Lung (tissue), 12 donors: ENCODE measurements around the gene SSNA1. TPM values are rescaled to one million over a fixed set of nuclear protein-coding genes. Genes with fewer than 3 reads are reported as not detected.
A peak's percentile ranks its signal among the peaks of the same experiment; 100 is the strongest.

Source experiments
- ATAC-seq: fragments of 200-7000 bp; cut with Tn5 transposase; one replicate; pipeline ENCODE4 v1.9.1; 2020; ENCODE audit warnings: moderate number of reproducible peaks; ENCODE audit not compliant: insufficient read depth, low FRiP score
- DNase-seq, 3 donors: peaks; one replicate each; pipeline ENCODE4 v3.0.0-alpha.2; 2013 to 2017
- H3K27ac ChIP-seq, 2 donors: one replicate each; pipeline ENCODE4 v1.5.1; 2013; ENCODE audit warnings: mild to moderate bottlenecking in 2 of 2, moderate library complexity in 2 of 2, control low read depth in 1 of 2, inconsistent platforms in 1 of 2, low read depth in 1 of 2, low read length in 1 of 2
- H3K27me3 ChIP-seq, 3 donors: one replicate each; pipeline ENCODE4 v1.5.1; 2013; ENCODE audit warnings: low read length in 2 of 3; ENCODE audit not compliant: control insufficient read depth in 3 of 3, insufficient read depth in 3 of 3
- H3K36me3 ChIP-seq, 4 donors: one replicate each; pipeline ENCODE4 v1.5.1; 2013; ENCODE audit warnings: low read length in 4 of 4, mild to moderate bottlenecking in 1 of 4, moderate library complexity in 1 of 4; ENCODE audit not compliant: control insufficient read depth in 4 of 4, insufficient read depth in 4 of 4
- H3K4me1 ChIP-seq, 5 donors: one replicate each; pipeline ENCODE4 v1.5.1; 2013; ENCODE audit warnings: low read length in 5 of 5, mild to moderate bottlenecking in 2 of 5, moderate library complexity in 1 of 5; ENCODE audit not compliant: control insufficient read depth in 5 of 5, insufficient read depth in 5 of 5
- H3K4me3 ChIP-seq: one replicate; pipeline ENCODE4 v1.5.1; 2013; ENCODE audit warnings: mild to moderate bottlenecking, control low read depth, moderate library complexity
- H3K9ac ChIP-seq, 2 donors: one replicate each; pipeline ENCODE4 v1.5.1; 2013; ENCODE audit warnings: low read length in 2 of 2, control low read depth in 1 of 2; ENCODE audit not compliant: insufficient read depth in 1 of 2
- H3K9me3 ChIP-seq, 4 donors: one replicate each; pipeline ENCODE4 v1.5.1; 2013; ENCODE audit warnings: low read length in 3 of 4, mild to moderate bottlenecking in 1 of 4, moderate library complexity in 1 of 4; ENCODE audit not compliant: control insufficient read depth in 4 of 4, insufficient read depth in 3 of 4
- WGBS, 2 donors: extraction: QIAGEN DNeasy Blood & Tissue Kit; methylation state at CpG; one replicate each; pipeline ENCODE4 v1.1.7; 2013; 5-methylcytosine and 5-hydroxymethylcytosine counted together
- polyA plus RNA-seq, 2 donors: library from polyadenylated mRNA; stranded (reverse); fragments of 200-250 nt; gene quantifications; one replicate each; pipeline ENCODE4 v1.2.1, GENCODE V29; 2013
- total RNA-seq, 2 donors: library from RNA; depleted of rRNA in 1 of 2; stranded (reverse); fragments of >200 nt in 1 of 2; gene quantifications; one replicate each; pipeline ENCODE4 v1.2.1, GENCODE V29; 2014 to 2021
- TF ChIP-seq, protein P1 (sequence below): IDR thresholded peaks from 2 replicates; pipeline ENCODE4 v1.5.1; 2012; ENCODE audit warnings: mild to moderate bottlenecking; ENCODE audit errors: control extremely low read depth, extremely low read depth
- donor health status: control.
- donor health status: control.
- donor health status: Bipolar disorder and iron deficiency.
- donor health status: healthy.
- donor health status: DM: yes; HTN: yes; CAD: no.

Gene SSNA1
- total and polyA plus RNA-seq, 4 donors, result 40.8 to 144 (median 101) TPM

DNA sequence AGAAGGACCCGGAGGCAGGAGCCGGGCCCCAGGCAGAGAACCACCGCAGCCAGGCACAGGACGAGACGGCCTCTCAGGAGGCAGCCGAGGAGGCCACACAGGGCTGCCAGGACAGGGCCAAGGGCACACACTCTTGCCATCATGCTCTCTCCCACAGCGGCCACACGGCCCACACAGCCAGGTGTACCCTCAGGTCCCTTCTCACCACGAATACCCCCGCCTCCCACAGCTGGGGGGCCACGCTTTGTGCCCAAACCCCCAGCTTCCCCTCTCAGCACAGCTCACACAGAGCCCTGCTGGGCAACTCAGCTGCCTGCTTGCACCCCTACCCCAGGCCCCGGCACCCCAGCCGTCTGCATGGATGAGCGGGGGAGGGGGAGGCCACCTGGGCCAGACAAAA is 5.3 kb downstream of the SSNA1 start:
- 90 to 92% methylated on average over 14 of the region's 14 CpGs for WGBS, 2 donors
- no peak overlapping the region for H3K4me3 ChIP-seq
- TF ChIP-seq, protein P1, sequence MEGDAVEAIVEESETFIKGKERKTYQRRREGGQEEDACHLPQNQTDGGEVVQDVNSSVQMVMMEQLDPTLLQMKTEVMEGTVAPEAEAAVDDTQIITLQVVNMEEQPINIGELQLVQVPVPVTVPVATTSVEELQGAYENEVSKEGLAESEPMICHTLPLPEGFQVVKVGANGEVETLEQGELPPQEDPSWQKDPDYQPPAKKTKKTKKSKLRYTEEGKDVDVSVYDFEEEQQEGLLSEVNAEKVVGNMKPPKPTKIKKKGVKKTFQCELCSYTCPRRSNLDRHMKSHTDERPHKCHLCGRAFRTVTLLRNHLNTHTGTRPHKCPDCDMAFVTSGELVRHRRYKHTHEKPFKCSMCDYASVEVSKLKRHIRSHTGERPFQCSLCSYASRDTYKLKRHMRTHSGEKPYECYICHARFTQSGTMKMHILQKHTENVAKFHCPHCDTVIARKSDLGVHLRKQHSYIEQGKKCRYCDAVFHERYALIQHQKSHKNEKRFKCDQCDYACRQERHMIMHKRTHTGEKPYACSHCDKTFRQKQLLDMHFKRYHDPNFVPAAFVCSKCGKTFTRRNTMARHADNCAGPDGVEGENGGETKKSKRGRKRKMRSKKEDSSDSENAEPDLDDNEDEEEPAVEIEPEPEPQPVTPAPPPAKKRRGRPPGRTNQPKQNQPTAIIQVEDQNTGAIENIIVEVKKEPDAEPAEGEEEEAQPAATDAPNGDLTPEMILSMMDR, result no peak
- peaks cover 0 to 19% (median 4%) of the 10 kb centered on the region in 4 donors for H3K36me3 ChIP-seq
- H3K27ac ChIP-seq, result no peak overlapping the region
- H3K27me3 ChIP-seq, result no peaks in the 10 kb centered on the region
- H3K4me1 ChIP-seq, result peaks cover 8 to 27% (median 16%) of the 10 kb centered on the region in 5 donors
- ATAC-seq, result no peak
- no peaks in the 10 kb centered on the region for H3K9me3 ChIP-seq
- H3K9ac ChIP-seq, result no peak overlapping the region
- DNase-seq, result no peak

DNA sequence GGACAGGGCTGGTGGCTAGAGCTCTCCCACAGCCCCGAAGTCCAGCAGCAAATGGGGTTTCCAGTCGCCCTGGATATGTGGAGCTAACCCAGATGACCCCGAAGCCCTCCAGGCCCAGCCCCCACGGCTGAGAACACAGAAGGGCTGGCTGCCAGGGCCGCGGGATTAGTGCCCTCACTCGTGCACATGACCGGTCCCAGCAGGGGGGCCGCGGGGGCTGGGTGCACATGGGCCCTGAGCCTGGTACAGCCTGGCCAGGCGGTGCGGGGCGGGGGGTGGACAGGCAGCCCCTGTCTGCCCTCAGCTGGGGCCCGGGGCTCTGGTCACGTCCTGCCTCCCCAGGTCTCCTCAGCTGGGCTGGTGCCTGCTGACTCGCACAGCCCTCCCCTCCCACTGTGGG is 5.9 kb downstream of the SSNA1 start:
- no peaks in the 10 kb centered on the region for H3K27me3 ChIP-seq
- H3K9ac ChIP-seq, result no peak overlapping the region
- TF ChIP-seq, protein P1, result no peak
- peaks cover 0 to 19% (median 4%) of the 10 kb centered on the region in 4 donors for H3K36me3 ChIP-seq
- no peak for ATAC-seq
- peaks cover 7 to 26% (median 19%) of the 10 kb centered on the region in 5 donors for H3K4me1 ChIP-seq
- peak overlapping the region in 1 of 2 donors; percentile 24 for H3K27ac ChIP-seq
- H3K9me3 ChIP-seq, result no peaks in the 10 kb centered on the region
- DNase-seq, result no peak
- H3K4me3 ChIP-seq, result no peak overlapping the region
- WGBS, 2 donors, result 75 to 89% methylated on average over 12 to 16 of the region's 16 CpGs

DNA sequence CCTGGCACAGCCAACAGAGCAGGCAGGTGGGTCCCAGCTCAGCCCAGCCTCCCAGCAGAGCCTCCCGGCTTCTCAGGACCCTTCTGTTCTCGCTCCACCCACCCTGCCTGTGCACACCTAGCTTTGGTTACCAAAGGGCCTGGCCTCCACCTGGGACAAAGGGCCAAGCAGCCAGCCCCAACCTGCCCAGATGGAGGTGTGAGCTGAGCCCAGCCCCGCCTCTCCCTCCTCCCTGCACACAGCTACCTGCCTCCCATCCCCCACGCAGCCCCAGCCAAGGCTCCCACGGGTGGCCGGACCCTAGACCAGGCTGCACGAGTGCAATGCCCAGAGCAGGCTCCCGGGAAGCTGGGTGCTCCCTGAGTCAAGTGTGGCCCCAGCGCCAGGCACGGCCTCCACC is 6.4 kb downstream of the SSNA1 start:
- no peaks in the 10 kb centered on the region for H3K9me3 ChIP-seq
- no peak overlapping the region for H3K4me3 ChIP-seq
- H3K27me3 ChIP-seq, result no peaks in the 10 kb centered on the region
- no peak overlapping the region for H3K9ac ChIP-seq
- TF ChIP-seq, protein P1, result no peak
- 81 to 96% methylated on average over 8 to 10 of the region's 10 CpGs for WGBS, 2 donors
- H3K27ac ChIP-seq, result peak overlapping the region in 1 of 2 donors; percentile 24
- H3K4me1 ChIP-seq, result peaks cover 2 to 24% (median 17%) of the 10 kb centered on the region in 5 donors
- no peak for ATAC-seq
- H3K36me3 ChIP-seq, result peaks cover 0 to 17% (median 2%) of the 10 kb centered on the region in 4 donors
- DNase-seq, result no peak
